Sigmoid colon (tissue), 7 donors: Measurements from ENCODE around the gene WNT3A. TPM values are rescaled to one million over a fixed set of nuclear protein-coding genes. Genes with fewer than 3 reads are reported as not detected.

Source experiments
- DNase-seq: peaks from one replicate; pipeline ENCODE4 v3.0.0-alpha.2; 2019
- H3K27ac ChIP-seq, 4 donors: fragments of 200-600 bp; sonication (generic); one replicate each; pipeline ENCODE4 v1.5.1; 2016 to 2019; ENCODE audit warnings: mild to moderate bottlenecking in 1 of 4
- H3K27me3 ChIP-seq, 3 donors: fragments of 200-600 bp; sonication (generic); one replicate each; pipeline ENCODE4 v1.5.1; 2019; ENCODE audit warnings: mild to moderate bottlenecking in 1 of 3
- H3K36me3 ChIP-seq, 4 donors: fragments of 200-600 bp; sonication (generic); one replicate each; pipeline ENCODE4 v1.5.1; 2016 to 2019
- H3K4me1 ChIP-seq, 4 donors: fragments of 200-600 bp; sonication (generic); one replicate each; pipeline ENCODE4 v1.5.1; 2017 to 2019
- H3K4me3 ChIP-seq, 4 donors: fragments of 200-600 bp; sonication (generic); one replicate each; pipeline ENCODE4 v1.5.1; 2017 to 2019; ENCODE audit warnings: mild to moderate bottlenecking in 2 of 4, moderate library complexity in 1 of 4
- H3K9me3 ChIP-seq, 4 donors: fragments of 200-600 bp in 3 of 4; sonication (generic) in 3 of 4; one replicate each; pipeline versions ENCODE4 v1.5.1 to v1.6.1; 2013 to 2019
- CTCF ChIP-seq, 4 experiments: fragments of 450-650 bp in 3 of 4; fragments of 200-600 bp in 1 of 4; IDR thresholded peaks; one replicate each; pipeline ENCODE4 v1.5.1; 2016 to 2019; ENCODE audit warnings: antibody characterized with exemption in 4 of 4, mild to moderate bottlenecking in 3 of 4, moderate library complexity in 2 of 4
- EP300 ChIP-seq, 4 donors: sonication (generic); formaldehyde crosslinking; IDR thresholded peaks; one replicate each; pipeline ENCODE4 v1.6.1; 2017; ENCODE audit warnings: antibody characterized with exemption in 4 of 4
- POLR2A ChIP-seq, 2 donors: fragments of 450-650 bp; IDR thresholded peaks; one replicate each; pipeline ENCODE4 v1.6.1; 2016; ENCODE audit warnings: antibody characterized with exemption in 2 of 2, mild to moderate bottlenecking in 2 of 2, moderate library complexity in 2 of 2
- POLR2AphosphoS5 ChIP-seq, 4 donors: sonication (generic); formaldehyde crosslinking; IDR thresholded peaks; one replicate each; pipeline ENCODE4 v1.6.1; 2017; ENCODE audit warnings: antibody characterized with exemption in 4 of 4
- WGBS, 2 donors: extraction: QIAGEN DNeasy Blood & Tissue Kit; methylation state at CpG; one replicate each; pipeline ENCODE4 v1.1.7; 2013; 5-methylcytosine and 5-hydroxymethylcytosine counted together
- intact Hi-C: fragments of 100-400 bp; cut with DNase I; formaldehyde crosslinking; loops from one replicate; pipeline ENCODE4 v1.15.1; 2023
- polyA plus RNA-seq, 3 donors: library from polyadenylated mRNA; stranded (reverse); fragments of 200-250 nt; gene quantifications; one replicate each; pipeline ENCODE4 v1.2.3, GENCODE V29; 2013
- total RNA-seq, 4 donors: library from RNA; depleted of rRNA; stranded (reverse); fragments of >200 nt; gene quantifications; one replicate each; pipeline ENCODE4 v1.1.0, GENCODE V29; 2016
- donor health status: healthy with polysubstance abuse.
- donor health status: Bipolar disorder and iron deficiency.
- donor health status: healthy.

Gene WNT3A
- total and polyA plus RNA-seq, 7 donors, result 0.01 TPM; not detected in 6

- Histone ChIP-seq H3K9me3 (peaks cover 0 to 8% (median 3%) of the 10 kb centered on the region in 4 donors), H3K27me3 (peaks cover 2 to 20% (median 4%) of the 10 kb centered on the region in 3 donors), H3K4me3 (no peak overlapping the region), H3K36me3 (no peaks in the 10 kb centered on the region), H3K4me1 (no peaks in the 10 kb centered on the region), H3K27ac (no peak overlapping the region)
- TF ChIP-seq POLR2AphosphoS5 (IDR thresholded peaks at IDR 0.05), result no peak
- TF ChIP-seq EP300 (IDR thresholded peaks at IDR 0.05), result no peak
- no peak for TF ChIP-seq CTCF (IDR thresholded peaks at IDR 0.05)
- TF ChIP-seq POLR2A (IDR thresholded peaks at IDR 0.05), result no peak
- WGBS, 2 donors, result 83 to 88% methylated on average over 5 of the region's 5 CpGs
- no peak for DNase-seq
- intact Hi-C loops, result no loop called here
These were observed 25.2 kb downstream of the WNT3A start for GRCh38 chr1:228032041-228032440.

GRCh38 chr1:228033376-228033775 is 26.6 kb downstream of the WNT3A start:
- intact Hi-C loops, result no loop called here
- Histone ChIP-seq H3K4me1 (peaks cover 0 to 10% (median 9%) of the 10 kb centered on the region in 4 donors), H3K4me3 (no peak overlapping the region), H3K27ac (no peak overlapping the region), H3K27me3 (peaks cover 15 to 33% (median 17%) of the 10 kb centered on the region in 3 donors), H3K36me3 (no peaks in the 10 kb centered on the region), H3K9me3 (peaks cover 0 to 8% (median 3%) of the 10 kb centered on the region in 4 donors)
- no peak for DNase-seq
- 88% methylated on average over 2 of the region's 2 CpGs for WGBS, 2 donors
- no peak for TF ChIP-seq POLR2A (IDR thresholded peaks at IDR 0.05)
- no peak for TF ChIP-seq EP300 (IDR thresholded peaks at IDR 0.05)
- TF ChIP-seq POLR2AphosphoS5 (IDR thresholded peaks at IDR 0.05), result no peak
- no peak for TF ChIP-seq CTCF (IDR thresholded peaks at IDR 0.05)

- H3K27me3 ChIP-seq, result peaks cover 20 to 50% (median 33%) of the 10 kb centered on the region in 3 donors
These were observed 28.4 kb downstream of the WNT3A start for GRCh38 chr1:228034954-228035837.

GRCh38 chr1:228035844-228036243 is 29.0 kb downstream of the WNT3A start:
- peak; percentile 36 for DNase-seq

More at GRCh38 chr1:228034954-228035837, 28.4 kb downstream of the WNT3A start:
- no peak overlapping the region for H3K27ac ChIP-seq
- TF ChIP-seq POLR2AphosphoS5 (IDR thresholded peaks at IDR 0.05), result no peak
- no peak for TF ChIP-seq POLR2A (IDR thresholded peaks at IDR 0.05)
- TF ChIP-seq EP300 (IDR thresholded peaks at IDR 0.05), result no peak
- TF ChIP-seq CTCF (IDR thresholded peaks at IDR 0.05), result no peak
- intact Hi-C loops, result no loop called here
- peak; percentile 44 for DNase-seq
- WGBS, 2 donors, result 85 to 87% methylated on average over 16 of the region's 16 CpGs
- peaks cover 0 to 10% (median 9%) of the 10 kb centered on the region in 4 donors for H3K4me1 ChIP-seq
- peaks cover 0 to 8% (median 3%) of the 10 kb centered on the region in 4 donors for H3K9me3 ChIP-seq
- H3K4me3 ChIP-seq, result no peak overlapping the region
- no peaks in the 10 kb centered on the region for H3K36me3 ChIP-seq

More at GRCh38 chr1:228035844-228036243, 29.0 kb downstream of the WNT3A start:
- Histone ChIP-seq H3K4me1 (peaks cover 0 to 10% (median 9%) of the 10 kb centered on the region in 4 donors), H3K27me3 (peaks cover 20 to 52% (median 33%) of the 10 kb centered on the region in 3 donors), H3K4me3 (no peak overlapping the region), H3K36me3 (no peaks in the 10 kb centered on the region), H3K27ac (no peak overlapping the region), H3K9me3 (peaks cover 0 to 8% (median 3%) of the 10 kb centered on the region in 4 donors)
- WGBS, 2 donors, result 72 to 85% methylated on average over 4 of the region's 5 CpGs
- TF ChIP-seq POLR2AphosphoS5 (IDR thresholded peaks at IDR 0.05), result no peak
- no peak for TF ChIP-seq EP300 (IDR thresholded peaks at IDR 0.05)
- no peak for TF ChIP-seq CTCF (IDR thresholded peaks at IDR 0.05)
- TF ChIP-seq POLR2A (IDR thresholded peaks at IDR 0.05), result no peak
- intact Hi-C loops, result no loop called here
